ENCODE results near the gene TMEM37. TPM values are rescaled to one million over a fixed set of nuclear protein-coding genes. Genes with fewer than 3 reads are reported as not detected.
"Not testable (repeated sequence)": the region's sequence is repeated elsewhere in the genome, so short reads cannot be mapped to it uniquely, and the experiment has no call there.

The TMEM37 gene, protein sequence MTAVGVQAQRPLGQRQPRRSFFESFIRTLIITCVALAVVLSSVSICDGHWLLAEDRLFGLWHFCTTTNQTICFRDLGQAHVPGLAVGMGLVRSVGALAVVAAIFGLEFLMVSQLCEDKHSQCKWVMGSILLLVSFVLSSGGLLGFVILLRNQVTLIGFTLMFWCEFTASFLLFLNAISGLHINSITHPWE
- not detected for total RNA-seq (ENCODE audit: insufficient read depth, low replicate concordance)

DNA sequence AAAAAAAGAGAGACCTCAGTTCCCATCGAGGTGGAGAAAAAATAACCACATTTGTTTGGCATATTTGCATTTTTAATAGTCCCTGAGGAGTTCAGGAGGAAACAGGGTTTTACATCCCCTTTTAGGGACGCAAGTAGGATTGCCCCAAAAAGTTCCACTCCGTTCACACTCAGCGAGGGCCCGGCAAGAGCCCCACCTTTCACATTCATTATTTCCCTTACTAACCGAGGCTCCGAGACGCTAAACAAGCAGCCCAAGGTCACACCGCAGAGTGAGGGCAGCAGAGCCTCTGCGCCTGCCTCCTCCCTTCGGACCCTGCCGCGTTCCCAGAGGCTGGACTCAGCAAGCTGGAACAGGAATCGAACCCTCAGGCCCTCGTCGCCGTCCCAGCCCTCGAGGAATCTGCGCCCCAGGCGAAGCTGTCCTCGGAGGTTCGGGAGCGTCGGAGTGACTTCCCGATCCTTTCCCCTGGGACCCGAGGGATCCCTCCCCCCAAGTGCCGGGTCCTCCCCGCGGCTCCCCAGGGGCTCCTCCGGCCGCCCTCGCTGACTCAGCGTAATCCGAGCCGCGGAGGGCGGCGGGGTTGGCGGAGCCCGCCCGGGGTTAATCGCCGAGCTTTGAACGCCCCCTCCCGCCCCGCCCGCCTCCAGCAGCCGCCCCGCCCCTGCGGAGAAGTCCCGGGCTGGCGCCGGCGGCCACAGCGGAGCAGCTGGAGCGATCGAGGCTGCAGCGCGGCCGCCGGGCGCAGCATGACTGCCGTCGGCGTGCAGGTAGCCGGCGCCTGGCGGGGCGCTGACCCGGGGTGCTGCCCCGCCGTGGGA, at the start of gene TMEM37:
Gene TMEM37 (plus strand): TSS at position 700 of the 821 bp plus-strand sequence. CDS start 50 bp downstream, at position 750.
- peak; percentile 88 for DNase-seq (ENCODE audit: low spot score)

DNA sequence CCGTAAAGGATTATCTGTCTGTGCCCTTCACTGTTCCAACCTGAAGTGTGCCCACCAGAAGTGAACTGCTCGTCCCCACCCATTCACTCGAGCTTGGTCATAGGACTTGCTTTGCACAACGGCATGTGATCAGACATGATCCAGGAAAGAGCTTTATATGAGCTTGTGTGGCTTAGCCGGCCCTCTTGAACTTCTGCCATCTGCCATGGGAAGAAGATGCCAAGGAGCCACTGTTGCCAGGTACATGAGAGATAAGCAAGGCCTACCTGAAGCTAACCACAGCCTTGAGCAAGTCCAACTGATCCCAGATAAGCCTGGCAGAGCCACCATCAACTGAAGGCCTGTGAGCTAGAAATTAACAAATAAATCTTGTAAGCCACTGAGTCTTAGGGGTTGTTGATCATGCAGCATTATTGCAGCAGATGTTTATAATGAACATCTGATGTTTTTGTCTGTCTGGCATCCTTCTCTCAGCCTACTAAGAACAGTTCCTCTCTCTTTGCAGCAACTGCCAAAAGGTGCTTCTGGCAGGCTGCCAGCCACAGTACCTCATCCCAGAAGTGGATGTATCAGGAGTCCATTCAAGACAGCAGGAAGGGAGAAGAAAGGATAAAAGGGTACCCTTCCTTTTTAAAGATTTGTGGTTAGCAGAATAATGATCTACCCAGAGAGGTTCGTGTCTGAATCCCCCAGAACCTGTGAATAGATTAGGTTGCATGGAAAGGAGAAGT, 48.1 kb upstream of the TMEM37 start:
- peak; percentile 26 for DNase-seq (ENCODE audit: low spot score)

DNA sequence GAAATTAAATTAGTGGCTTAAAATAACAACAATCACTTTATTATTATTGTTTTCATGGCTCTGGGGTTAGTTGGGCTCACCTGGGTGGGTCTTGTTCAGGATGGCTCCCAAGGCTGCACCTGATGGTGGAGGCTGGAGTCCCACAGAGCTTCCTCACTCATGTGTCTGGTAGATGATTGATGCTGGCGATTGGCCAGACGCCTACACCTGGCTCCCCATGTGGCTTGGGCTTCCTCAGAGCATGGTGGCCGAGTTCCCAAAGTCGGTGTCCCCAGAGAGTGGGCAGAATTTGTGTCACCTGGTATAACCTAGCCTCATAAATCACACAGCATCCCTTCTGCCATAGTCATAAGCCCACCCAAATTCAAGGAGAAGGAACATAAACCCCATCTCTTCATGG, 46.7 kb upstream of the TMEM37 start:
- DNase-seq (ENCODE audit: low spot score), result no peak

DNA sequence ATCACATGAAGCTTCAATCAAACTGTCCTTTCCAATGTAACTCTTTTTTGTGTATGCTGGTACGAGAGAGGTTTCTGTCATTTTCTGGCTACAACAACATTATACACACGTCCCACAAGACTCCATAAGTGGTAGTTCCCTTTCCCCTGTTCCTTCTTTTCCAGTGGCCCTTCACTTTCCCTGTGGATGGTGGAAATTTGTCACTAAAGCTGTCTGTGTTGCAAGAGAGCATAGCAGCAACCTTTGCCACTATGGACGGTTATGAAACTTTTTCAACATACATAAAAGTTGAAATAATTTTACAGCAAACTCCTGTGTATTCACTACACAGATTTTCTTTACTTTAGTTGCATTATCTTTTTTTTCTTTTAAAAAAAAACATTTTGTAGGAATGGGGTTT, 46.2 kb upstream of the TMEM37 start:
- no peak for DNase-seq (ENCODE audit: low spot score)

DNA sequence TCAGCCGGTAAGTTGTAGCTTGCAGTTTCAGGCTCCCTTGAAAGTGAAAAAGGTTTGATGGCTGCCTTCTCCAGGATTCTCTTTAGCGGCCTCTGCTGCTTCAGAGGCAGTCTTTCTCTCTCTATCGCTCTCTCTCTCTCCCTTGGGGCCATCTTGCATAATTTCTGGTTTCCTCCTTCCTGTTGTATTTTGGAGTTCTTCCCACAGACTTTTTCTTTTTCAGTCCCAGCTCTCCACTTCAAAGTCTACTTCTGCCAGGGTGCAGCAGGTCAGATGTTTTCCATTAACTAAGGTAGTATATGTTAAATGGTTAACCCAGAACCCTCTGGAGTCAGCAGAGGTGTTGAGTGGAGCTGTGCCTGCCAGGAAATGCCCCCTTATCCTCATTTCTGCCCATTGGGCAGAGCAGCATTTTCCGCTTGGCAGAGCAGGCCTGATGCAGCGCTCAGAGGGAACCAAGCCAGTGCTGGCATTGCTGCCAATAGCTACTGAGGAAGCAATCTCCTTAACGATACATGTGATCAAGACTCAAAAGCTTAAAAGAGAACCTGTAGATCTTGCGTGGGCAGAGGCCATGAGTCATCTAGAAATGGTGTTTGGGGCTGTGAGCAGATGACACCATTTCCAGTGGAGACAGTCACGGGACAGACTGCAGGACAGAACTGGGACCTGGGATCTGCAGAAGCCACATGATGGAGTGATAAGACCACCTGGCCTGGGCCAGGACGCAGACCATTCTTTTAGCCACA, 44.1 kb upstream of the TMEM37 start:
- DNase-seq (ENCODE audit: low spot score), result peak; percentile 47

DNA sequence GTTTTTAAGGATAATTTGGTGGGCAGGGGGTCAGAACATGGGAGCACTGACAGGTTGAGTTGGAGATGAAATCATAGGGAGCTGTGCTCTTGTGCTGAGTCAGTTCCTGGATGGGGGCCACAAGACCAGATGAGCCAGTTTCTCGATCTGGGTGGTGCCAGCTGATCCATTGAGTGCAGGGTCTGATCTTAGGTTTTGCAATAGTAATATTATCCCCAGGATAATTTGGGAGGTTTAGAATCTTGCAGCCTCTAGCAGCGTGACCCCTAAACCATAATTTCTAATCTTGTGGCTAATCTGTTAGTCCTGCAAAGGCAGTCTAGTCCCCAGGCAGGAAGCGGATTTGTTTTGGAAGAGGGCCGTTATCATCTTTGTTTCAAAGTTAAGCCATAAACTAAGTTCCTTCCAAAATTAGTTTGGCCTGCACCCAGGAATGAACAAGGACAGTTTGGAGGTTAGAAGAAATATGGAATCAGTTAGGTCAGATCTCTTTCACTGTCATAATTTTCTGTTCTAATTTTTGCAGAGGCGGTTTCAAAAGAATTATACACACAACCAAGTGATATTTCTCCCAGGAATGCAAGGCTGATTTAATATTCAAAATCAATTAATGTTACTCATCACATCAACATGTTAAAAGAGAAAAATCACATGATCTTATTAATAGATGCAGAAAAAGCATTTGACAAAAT, 41.9 kb upstream of the TMEM37 start:
- DNase-seq (ENCODE audit: low spot score), result peak; percentile 65

DNA sequence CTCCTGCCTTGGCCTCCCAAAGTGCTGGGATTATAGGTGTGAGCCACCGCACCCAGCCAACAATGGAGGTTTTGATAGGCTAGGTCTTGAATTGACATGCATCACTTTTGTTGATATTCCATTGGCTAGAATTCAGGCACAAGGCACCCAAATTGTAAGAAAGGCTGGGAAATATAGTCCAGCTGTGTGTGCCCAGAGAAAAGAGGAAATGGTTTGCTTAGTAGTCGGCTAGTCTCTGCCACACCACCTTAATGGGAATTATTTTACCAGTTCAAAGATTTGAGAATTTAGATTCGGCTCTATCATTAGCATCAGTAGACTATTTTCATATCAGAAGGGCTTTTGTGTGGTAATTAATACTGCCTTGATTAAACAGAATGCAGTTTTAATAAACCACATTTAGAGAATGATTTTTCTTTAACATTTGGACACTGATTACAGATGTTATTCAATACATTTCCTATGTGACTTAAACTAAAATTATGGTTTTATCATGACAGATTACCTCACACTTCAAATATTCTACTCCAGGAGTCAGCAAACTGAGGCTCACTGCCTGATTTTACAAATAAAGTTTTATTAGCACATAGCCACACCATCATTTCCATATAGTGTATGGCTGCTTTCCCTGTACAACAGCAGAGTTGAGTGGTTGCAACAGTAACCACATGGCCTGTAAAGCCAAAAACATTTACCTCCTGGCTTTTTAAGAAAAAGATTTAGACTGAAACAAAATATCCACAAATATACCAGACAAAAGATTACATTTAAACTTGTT, 37.5 kb upstream of the TMEM37 start:
- no peak for DNase-seq (ENCODE audit: low spot score)

DNA sequence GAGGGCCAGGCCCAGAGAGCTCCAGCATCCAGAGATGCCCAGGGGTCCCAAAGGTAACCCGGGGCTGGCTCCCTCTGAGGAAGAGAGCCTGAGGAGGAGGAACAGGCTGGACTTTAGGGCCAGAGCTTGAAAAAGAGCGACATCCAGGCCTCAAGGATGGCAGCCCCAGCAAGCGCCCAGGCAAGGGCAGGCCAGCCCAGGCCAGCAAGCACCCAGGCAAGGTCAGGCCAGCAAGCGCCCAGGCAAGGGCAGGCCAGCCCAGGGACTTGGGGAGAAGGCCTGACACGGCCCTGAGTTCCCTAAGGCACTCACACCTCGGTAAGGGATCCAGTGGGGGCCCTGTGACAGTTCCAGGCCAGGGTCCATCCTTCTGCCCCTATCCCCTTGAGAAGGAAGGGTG, 34.5 kb upstream of the TMEM37 start:
- no peak for DNase-seq (ENCODE audit: low spot score)

DNA sequence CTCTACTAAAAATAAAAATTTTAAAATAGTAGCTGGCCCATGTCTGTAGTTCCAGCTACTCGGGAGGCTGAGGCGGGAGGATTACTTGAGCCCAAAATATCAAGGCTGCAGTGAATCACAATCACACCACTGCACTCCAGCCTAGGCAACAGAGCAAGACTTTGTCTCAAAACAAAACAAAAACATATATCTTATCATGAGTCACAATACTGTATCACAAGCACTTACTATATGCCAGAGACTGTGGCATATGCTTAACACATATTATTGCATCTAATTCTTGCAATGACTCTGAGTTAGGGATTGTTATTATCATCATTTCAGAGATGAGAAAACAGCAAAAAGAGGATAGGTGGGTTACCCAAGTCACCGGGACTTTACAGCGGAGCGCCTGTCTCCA, 29.5 kb upstream of the TMEM37 start:
- DNase-seq (ENCODE audit: low spot score), result no peak

DNA sequence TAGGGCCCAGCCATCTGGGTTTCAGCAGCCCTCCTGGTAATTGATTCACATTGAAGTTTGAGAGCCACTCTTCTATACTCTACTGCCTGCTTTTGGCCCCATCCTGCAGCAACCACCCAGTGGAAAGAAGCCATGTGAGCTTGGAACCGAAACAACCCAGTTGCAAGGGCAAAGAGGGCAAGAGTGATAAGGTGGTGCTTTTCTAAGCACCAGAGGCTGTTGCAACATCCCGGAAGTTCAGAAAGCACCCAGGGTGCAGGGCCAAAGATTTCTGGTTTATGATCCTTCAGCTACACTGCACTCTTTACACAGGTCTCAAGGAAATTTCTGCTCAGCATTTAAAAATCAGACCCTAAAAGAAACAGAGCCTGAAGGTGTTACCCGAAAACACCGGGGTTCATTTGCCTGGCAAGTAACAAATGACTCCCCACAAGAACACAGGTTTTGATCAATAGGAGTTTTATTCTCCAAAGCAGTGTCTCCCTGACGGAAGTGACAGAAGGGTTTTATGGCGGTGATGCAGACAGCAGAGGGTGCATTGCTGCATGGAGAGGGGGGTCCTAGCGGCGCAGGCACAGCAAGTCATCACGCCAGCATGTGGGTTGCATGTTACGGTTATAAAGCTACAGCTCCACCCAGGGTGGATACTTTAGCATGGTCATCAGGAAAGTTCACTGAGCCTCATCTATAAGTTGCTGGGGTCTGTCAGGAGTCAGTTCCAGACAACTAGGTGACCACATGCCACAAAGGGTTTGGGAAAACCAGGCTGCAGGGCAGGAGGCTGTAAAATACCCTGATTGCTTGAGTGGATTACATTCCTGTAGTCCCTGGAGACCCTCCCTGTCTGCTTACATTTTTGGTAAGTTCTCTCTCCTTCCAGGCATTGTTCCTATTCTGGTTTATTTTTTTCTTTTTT, 28.8 kb upstream of the TMEM37 start:
- peak; percentile 32 for DNase-seq (ENCODE audit: low spot score)

DNA sequence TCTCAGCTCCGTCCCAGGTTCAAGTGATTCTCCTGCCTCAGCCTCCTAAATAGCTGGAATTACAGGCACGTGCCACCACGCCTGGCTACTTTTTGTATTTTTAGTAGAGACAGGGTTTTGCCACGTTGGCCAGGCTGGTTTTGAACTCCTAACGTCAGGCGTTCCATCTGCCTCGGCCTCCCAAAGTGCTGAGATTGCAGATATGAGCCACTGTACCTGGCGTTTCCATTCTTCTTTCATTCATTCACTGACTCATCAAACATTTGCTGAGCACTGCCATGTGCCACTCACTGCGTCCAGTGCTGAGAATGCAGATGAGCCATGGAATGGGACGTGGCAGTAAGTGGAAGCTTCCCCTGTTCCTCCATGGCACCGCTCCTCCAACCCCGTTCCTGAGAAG, 28.0 kb upstream of the TMEM37 start:
- not testable (repeated sequence) for DNase-seq (ENCODE audit: low spot score)

DNA sequence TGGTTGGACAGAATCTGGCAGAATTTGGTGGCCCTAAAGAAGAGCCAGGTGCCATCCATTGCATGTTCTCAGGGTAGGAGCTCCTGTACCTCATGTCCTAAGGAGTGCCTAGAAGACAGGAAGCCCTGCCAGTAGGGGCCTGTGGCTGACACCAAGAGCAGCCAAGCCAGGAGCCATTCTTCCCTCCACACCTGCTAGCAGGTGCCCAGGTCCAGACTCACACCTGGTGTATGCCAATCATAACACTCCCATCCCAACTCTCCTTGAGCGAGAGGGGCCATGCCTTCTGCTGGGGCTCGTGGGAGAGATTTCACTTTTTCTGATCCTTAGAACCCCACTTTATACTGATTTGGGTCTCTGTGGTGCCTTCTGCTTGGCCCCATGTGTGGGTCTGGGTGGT, 26.5 kb upstream of the TMEM37 start:
- DNase-seq (ENCODE audit: low spot score), result no peak

DNA sequence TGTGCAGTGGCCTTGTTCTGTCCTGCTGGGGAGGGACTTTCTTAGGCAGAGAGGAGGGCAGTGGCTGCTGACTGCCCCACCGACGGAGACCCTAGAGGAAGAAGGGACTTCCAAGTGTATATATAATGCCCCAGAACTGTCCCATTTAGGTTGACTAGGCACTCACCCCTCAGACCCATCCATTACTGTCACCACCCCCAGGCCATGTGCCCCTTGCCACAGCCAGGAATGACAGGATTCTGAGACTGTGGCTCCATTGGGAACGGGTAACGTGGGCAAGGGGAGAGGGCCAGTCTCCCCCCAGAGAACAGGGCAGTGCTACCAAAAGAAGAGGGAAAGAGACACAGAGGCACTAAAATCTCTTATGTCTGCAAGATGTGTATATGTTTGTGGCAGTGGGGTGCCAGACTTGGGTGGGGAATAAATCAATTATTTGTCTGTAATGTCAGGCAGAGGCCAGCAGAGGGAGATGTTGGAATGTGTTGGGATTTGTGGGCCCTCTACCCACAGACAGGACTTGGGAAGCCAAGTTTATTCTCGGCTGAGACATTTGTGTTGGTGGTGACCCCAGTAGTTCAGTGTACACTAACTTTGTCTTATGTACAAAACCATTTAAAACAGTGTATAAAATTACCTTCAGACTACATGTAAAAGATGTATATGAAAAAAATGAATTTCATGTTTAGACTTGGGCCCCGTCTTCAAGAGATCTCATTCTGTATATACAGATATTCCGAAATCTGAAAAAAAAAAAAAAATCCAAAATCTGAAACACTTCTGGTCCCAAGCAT, 24.0 kb upstream of the TMEM37 start:
- DNase-seq (ENCODE audit: low spot score), result peak; percentile 66

DNA sequence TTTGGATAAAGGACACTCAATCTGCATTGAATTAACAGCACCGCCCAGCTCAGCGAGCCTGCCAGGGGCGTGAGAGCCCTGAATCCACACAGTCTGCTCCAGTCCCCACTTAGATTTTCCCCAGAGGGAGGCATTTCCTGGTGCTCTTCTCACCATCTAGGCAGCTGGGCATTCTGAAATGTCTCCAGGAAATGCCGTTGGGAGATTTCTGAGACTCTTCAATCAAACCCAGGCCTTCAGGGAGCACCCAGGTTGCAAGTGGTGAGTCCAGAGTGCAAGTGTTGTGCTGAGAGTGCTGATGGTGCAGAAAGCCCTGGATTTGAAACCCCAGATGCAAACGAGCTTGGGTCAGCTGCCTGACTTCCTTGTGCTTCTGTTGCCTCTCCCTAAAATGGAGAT, 23.4 kb upstream of the TMEM37 start:
- DNase-seq (ENCODE audit: low spot score), result peak; percentile 32

DNA sequence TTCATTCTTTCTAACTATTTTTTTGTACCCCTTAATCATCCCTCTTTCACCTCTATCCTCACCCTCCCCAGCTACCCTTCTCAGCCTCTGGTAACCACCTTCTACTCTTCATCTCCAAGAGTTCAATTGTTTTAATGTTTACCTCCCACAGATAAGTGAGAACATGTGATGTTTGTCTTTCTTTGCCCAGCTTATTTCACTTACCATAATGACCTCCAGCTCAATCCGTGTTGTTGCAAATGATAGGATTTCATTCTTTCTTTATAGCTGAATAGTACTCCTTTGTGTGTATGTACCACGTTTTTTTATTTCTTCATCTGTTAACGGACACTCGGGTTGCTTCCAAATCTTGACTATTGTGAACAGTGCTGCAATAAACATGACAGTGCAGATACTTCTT, 22.1 kb upstream of the TMEM37 start:
- DNase-seq (ENCODE audit: low spot score), result no peak

DNA sequence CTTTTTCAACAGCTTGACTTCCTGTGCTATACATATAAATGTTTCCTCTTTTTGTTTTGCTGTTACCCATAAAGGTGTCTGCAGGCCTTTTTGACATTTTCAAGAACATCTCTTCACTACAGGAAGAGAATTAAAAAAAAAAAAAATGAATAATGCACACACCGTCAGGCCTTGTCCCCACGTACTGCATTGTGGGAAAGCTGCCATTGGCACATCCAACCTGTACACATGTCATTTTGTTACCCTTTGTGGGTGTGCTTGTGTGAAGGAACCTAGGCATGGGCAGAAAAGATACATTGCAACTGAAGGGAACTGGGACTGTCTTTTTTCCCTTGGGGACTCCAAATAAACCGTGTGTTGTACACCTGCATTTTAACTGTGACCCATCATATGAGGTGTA, 16.8 kb upstream of the TMEM37 start:
- DNase-seq (ENCODE audit: low spot score), result no peak

DNA sequence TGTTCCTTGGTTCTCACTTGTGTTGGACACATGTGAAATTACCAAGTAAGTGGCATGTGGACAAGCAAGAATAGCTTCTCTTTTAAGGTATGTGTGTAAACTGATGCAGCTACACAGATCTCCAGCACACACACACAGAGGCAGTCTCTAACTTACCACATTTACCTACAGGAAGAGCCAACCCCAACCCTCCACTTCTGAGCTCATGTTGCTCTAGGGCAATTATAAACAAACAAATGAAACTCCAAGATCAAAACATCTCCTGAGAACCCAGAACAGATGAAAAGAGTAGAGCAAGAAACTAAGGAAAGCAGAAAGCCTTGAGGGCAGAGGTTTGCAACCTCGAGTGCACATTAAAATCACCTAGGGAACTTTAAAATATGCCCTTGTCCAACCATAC, 16.0 kb upstream of the TMEM37 start:
- no peak for DNase-seq (ENCODE audit: low spot score)

DNA sequence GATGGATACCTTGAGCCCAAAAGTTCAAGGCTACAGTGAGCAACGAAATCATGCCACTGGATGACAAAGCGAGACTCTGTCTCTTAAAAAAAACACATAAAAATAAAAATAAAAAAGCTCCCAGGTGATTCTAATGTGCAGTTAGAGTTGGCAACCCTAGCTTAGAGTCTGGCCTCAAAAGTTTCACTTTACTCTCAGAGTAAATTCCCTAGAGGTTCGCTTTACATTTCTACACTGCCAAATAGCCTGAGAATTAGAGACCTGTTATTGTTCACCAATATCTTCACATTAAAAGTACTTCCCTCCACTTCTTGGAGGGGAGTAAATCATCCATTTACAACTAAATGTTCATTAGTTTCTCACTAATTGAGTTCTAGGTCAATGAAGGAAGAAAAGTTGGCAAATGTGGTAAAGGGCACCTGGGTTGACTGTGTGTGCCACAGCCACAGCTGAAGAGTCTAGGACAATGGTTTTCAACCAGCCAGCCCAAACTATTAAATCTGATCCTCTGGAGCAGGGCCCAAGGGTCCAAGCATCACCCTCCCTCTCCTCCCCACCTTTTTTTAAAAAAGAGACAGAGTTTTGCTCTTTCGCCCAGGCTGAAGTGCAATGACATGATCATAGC, 15.2 kb upstream of the TMEM37 start:
- DNase-seq (ENCODE audit: low spot score), result no peak

All from umbilical cord (tissue), 2 donors.